HepG2 (cell line): ENCODE measurements around the gene PELI2. TPM values are rescaled to one million over a fixed set of nuclear protein-coding genes. Genes with fewer than 3 reads are reported as not detected.

Experiments
- ATAC-seq: fragments of 200-7000 bp; cut with Tn5 transposase; 3 replicates; pipeline ENCODE4 v1.9.1; 2020; ENCODE audit warnings: mild to moderate bottlenecking, moderate library complexity
- BruUV-seq: library from RNA; stranded (reverse); fragments of 400-500 nt; replicated peaks from 2 replicates; lab custom pipeline; 2021; lab: Mats Ljungman, UMichigan
- CTCF ChIA-PET: fragments of 300-600 bp; formaldehyde crosslinking; extraction: SDS; loops from one replicate; lab custom pipeline; 2021; ENCODE audit warnings: low total read pairs, inconsistent platforms, low intra/inter-chr PET ratio; lab: Yijun Ruan, JAX
- POLR2A ChIA-PET: fragments of 350-600 bp; sonication (Branson Sonifier 250); formaldehyde crosslinking; loops from one replicate; lab custom pipeline; 2020; ENCODE audit warnings: antibody characterized with exemption, inconsistent platforms; lab: Yijun Ruan, JAX
- DNase-seq: peaks from one replicate; pipeline ENCODE4 v3.0.0-alpha.2; 2015; ENCODE audit warnings: low spot score
- FAIRE-seq: peaks from 3 replicates; lab custom pipeline; 2011; peaks lifted over from hg19 to GRCh38; lab: Jason Lieb, UNC
- H2AFZ ChIP-seq: one replicate; pipeline ENCODE4 v1.6.1; 2011; ENCODE audit warnings: low read length, inconsistent platforms
- H3K27ac ChIP-seq: fragments of 300-600 bp; 3 replicates; pipeline ENCODE4 v1.8.0; 2011; ENCODE audit warnings: mixed run types, mild to moderate bottlenecking, mixed read lengths, low read length, inconsistent platforms; ENCODE audit not compliant: insufficient read depth; ENCODE audit errors: extremely low read length
- H3K27me3 ChIP-seq, 2 experiments: fragments of 200-600 bp in 1 of 2; 2 replicates in 1 of 2; 3 replicates in 1 of 2; pipeline versions ENCODE4 v1.6.0 to v1.8.0; 2011; ENCODE audit warnings: low read length in 2 of 2, mild to moderate bottlenecking in 2 of 2, moderate library complexity in 2 of 2, inconsistent platforms in 1 of 2; ENCODE audit not compliant: insufficient read depth in 2 of 2, control insufficient read depth in 1 of 2
- H3K36me3 ChIP-seq, 2 experiments: fragments of 200-600 bp in 1 of 2; replicated peaks in 1 of 2; 2 replicates in 1 of 2; 3 replicates in 1 of 2; pipeline versions ENCODE4 v1.5.1 to v1.8.0; 2011; ENCODE audit warnings: low read length in 2 of 2, inconsistent platforms in 1 of 2; ENCODE audit not compliant: insufficient read depth in 2 of 2, control insufficient read depth in 1 of 2
- H3K4me1 ChIP-seq: 2 replicates; pipeline ENCODE4 v1.5.1; 2012; ENCODE audit warnings: low read length, inconsistent platforms; ENCODE audit not compliant: insufficient read depth
- H3K4me2 ChIP-seq: 2 replicates; pipeline ENCODE4 v1.6.0; 2011; ENCODE audit warnings: low read depth, low read length, inconsistent platforms
- H3K4me3 ChIP-seq, 3 experiments: fragments of 200-600 bp in 1 of 3; sonication (generic), shearing (Covaris generic) in 1 of 3; replicated peaks in 1 of 3; 2 replicates each; pipeline ENCODE4 v1.5.1; 2011 to 2016; ENCODE audit warnings: low read length in 3 of 3, inconsistent platforms in 2 of 3, low read depth in 2 of 3, mild to moderate bottlenecking in 2 of 3, control low read depth in 1 of 3, mixed read lengths in 1 of 3; ENCODE audit not compliant: insufficient read depth in 1 of 3
- H3K79me2 ChIP-seq: one replicate; pipeline ENCODE4 v1.6.1; 2011; ENCODE audit warnings: low read length, inconsistent platforms; ENCODE audit not compliant: insufficient read depth
- H3K9ac ChIP-seq: 2 replicates; pipeline ENCODE4 v1.6.0; 2011; ENCODE audit warnings: mild to moderate bottlenecking, low read depth, low read length, inconsistent platforms; ENCODE audit not compliant: insufficient read depth
- H3K9me3 ChIP-seq: 2 replicates; pipeline ENCODE4 v1.5.1; 2012; ENCODE audit warnings: mild to moderate bottlenecking, low read length
- H4K20me1 ChIP-seq: 2 replicates; pipeline ENCODE4 v1.6.0; 2011; ENCODE audit warnings: inconsistent platforms, mild to moderate bottlenecking, low read length, moderate library complexity; ENCODE audit not compliant: insufficient read depth
- AKNA ChIP-seq: sonication (generic); formaldehyde crosslinking; IDR thresholded peaks from 2 replicates; pipeline ENCODE4 v1.4.0; 2020; ENCODE audit warnings: missing genetic modification reagents, borderline replicate concordance
- CHD2 ChIP-seq: IDR thresholded peaks from 2 replicates; pipeline ENCODE4 v1.6.1; 2011; ENCODE audit warnings: low read depth, low read length, improper control_type of control experiment
- CSRNP1 ChIP-seq: sonication (generic); formaldehyde crosslinking; IDR thresholded peaks from 2 replicates; pipeline ENCODE4 v1.8.1; 2023; ENCODE audit warnings: mild to moderate bottlenecking, missing genetic modification reagents
- DMAP1 ChIP-seq: IDR thresholded peaks from 2 replicates; pipeline ENCODE4 v1.6.1; 2016
- ELF1 ChIP-seq: sonication (generic); formaldehyde crosslinking; IDR thresholded peaks from 2 replicates; pipeline ENCODE4 v1.4.0; 2020; ENCODE audit warnings: missing genetic modification reagents
- FOXM1 ChIP-seq: sonication (generic); formaldehyde crosslinking; IDR thresholded peaks from 2 replicates; pipeline ENCODE4 v1.5.0; 2020; ENCODE audit warnings: missing genetic modification reagents
- GPN1 ChIP-seq: sonication (generic); formaldehyde crosslinking; IDR thresholded peaks from 2 replicates; pipeline ENCODE4 v1.5.1; 2020; ENCODE audit warnings: missing genetic modification reagents, borderline replicate concordance
- KAT8 ChIP-seq: IDR thresholded peaks from 2 replicates; pipeline ENCODE4 v1.6.1; 2016; ENCODE audit warnings: missing genetic modification reagents, missing compliant biosample characterization
- KLF9 ChIP-seq: IDR thresholded peaks from 2 replicates; pipeline ENCODE4 v1.6.1; 2016; ENCODE audit warnings: low read depth
- NFIB ChIP-seq: sonication (generic); formaldehyde crosslinking; IDR thresholded peaks from 2 replicates; pipeline ENCODE4 v1.9.0; 2021; ENCODE audit warnings: missing genetic modification reagents, mild to moderate bottlenecking, borderline replicate concordance
- PLRG1 ChIP-seq: fragments of 450-650 bp; conservative IDR thresholded peaks from 2 replicates; pipeline ENCODE4 v1.6.1; 2016
- PPARG ChIP-seq: conservative IDR thresholded peaks from 2 replicates; pipeline ENCODE4 v1.6.1; 2016; ENCODE audit warnings: missing biosample characterization, missing genetic modification reagents
- REL ChIP-seq: sonication (generic); formaldehyde crosslinking; conservative IDR thresholded peaks from 2 replicates; pipeline ENCODE4 v1.8.0; 2022; ENCODE audit warnings: mild to moderate bottlenecking, missing genetic modification reagents, moderate library complexity
- ZNF12 ChIP-seq: sonication (generic); formaldehyde crosslinking; IDR thresholded peaks from 2 replicates; pipeline ENCODE4 v1.5.0; 2020; ENCODE audit warnings: missing genetic modification reagents
- ZNF230 ChIP-seq: sonication (generic); formaldehyde crosslinking; IDR thresholded peaks from 2 replicates; pipeline ENCODE4 v1.4.0; 2020; ENCODE audit warnings: mild to moderate bottlenecking, missing genetic modification reagents
- ZNF362 ChIP-seq: sonication (generic); formaldehyde crosslinking; IDR thresholded peaks from 2 replicates; pipeline ENCODE4 v1.4.0; 2020; ENCODE audit warnings: missing genetic modification reagents, mild to moderate bottlenecking, borderline replicate concordance
- ZNF441 ChIP-seq: sonication (generic); formaldehyde crosslinking; IDR thresholded peaks from 2 replicates; pipeline ENCODE4 v1.7.0; 2021; ENCODE audit warnings: missing genetic modification reagents, borderline replicate concordance
- ZNF570 ChIP-seq: sonication (generic); formaldehyde crosslinking; IDR thresholded peaks from 2 replicates; pipeline ENCODE4 v1.4.0; 2020; ENCODE audit warnings: mild to moderate bottlenecking, missing genetic modification reagents, borderline replicate concordance
- ZNF841 ChIP-seq: sonication (generic); formaldehyde crosslinking; IDR thresholded peaks from 2 replicates; pipeline ENCODE4 v1.8.1; 2023; ENCODE audit warnings: missing genetic modification reagents, borderline replicate concordance
- ZSCAN22 ChIP-seq: sonication (generic); formaldehyde crosslinking; IDR thresholded peaks from 2 replicates; pipeline ENCODE4 v1.4.0; 2020; ENCODE audit warnings: mild to moderate bottlenecking, missing genetic modification reagents
- in situ Hi-C: cut with HindIII; loops from 2 replicates; pipeline ENCODE4 v1.10.0; 2017; ENCODE audit warnings: low pct_unique_long_range_greater_than_20kb; ENCODE audit not compliant: extremely low pct_ligation_motif_present
- intact Hi-C: fragments of 100-400 bp; cut with micrococcal nuclease; formaldehyde crosslinking; loops from one replicate; pipeline ENCODE4 v1.10.0; 2022; ENCODE audit not compliant: unreplicated experiment
- polyA plus RNA-seq, 8 experiments: library from polyadenylated mRNA; depleted of rRNA in 3 of 8; stranded (reverse) in 7 of 8; unstranded in 1 of 8; fragments of >200 nt; fragmentation: Illumina TruSeq in 4 of 8; extraction: Trizol in 4 of 8; gene quantifications; 2 replicates each; pipeline versions ENCODE4 v1.2.1 to v1.2.3, GENCODE V29; 2011 to 2016; ENCODE audit warnings: low read depth in 4 of 8, missing spikeins in 1 of 8, mixed read lengths in 1 of 8; ENCODE audit not compliant: insufficient read depth in 1 of 8
- total RNA-seq, 5 experiments: library from RNA; depleted of rRNA; stranded (reverse); fragments of >200 nt; fragmentation: Illumina TruSeq; extraction: Trizol; gene quantifications; 2 replicates each; pipeline ENCODE4 v1.2.3, GENCODE V29; 2016; ENCODE audit warnings: low read depth in 1 of 5

PELI2 gene
- total and polyA plus RNA-seq, 2 of the 13 experiments (the other 11 are each of a cell fraction or from before 2014, with no cell fraction given): 0.07 TPM; not detected in 1

GRCh38 chr14:56185992-56186391 is 67.8 kb downstream of the PELI2 start:
- Histone ChIP-seq H3K9ac (no peak overlapping the region), H4K20me1 (no peaks in the 10 kb centered on the region), H2AFZ (no peak overlapping the region), H3K36me3 (no peaks in the 10 kb centered on the region), H3K79me2 (no peaks in the 10 kb centered on the region), H3K4me3 (no peak overlapping the region)
- intact Hi-C loops: no loop called here
- no peak for TF ChIP-seq ZNF441
- TF ChIP-seq PPARG: no peak
- no peak for TF ChIP-seq ZNF12 (CRISPR knock-in tag)
- TF ChIP-seq GPN1: no peak
- TF ChIP-seq CHD2: no peak
- no peak for TF ChIP-seq AKNA (CRISPR knock-in tag)
- no peak for TF ChIP-seq NFIB (CRISPR knock-in tag)
- TF ChIP-seq KAT8 (CRISPR knock-in tag): no peak
- no peak for TF ChIP-seq DMAP1 (CRISPR knock-in tag)
- no peak for TF ChIP-seq ZNF841 (CRISPR knock-in tag)
- TF ChIP-seq ELF1 (CRISPR knock-in tag): no peak
- no peak for TF ChIP-seq ZNF362
- no peak for TF ChIP-seq KLF9 (CRISPR knock-in tag)
- TF ChIP-seq FOXM1 (CRISPR knock-in tag): no peak
- TF ChIP-seq ZSCAN22 (CRISPR knock-in tag): no peak
- TF ChIP-seq CSRNP1 (CRISPR knock-in tag): no peak
- TF ChIP-seq REL: no peak
- TF ChIP-seq PLRG1: no peak
- no peak for TF ChIP-seq ZNF570 (CRISPR knock-in tag)
- TF ChIP-seq ZNF230 (CRISPR knock-in tag): no peak
- TF ChIP-seq, all 625 proteins: peak for 0
- DNase-seq (no peak), FAIRE-seq (no peak), ATAC-seq (no peak)
- H3K27ac ChIP-seq: no peak overlapping the region
- CTCF ChIA-PET: no interaction called here
- POLR2A ChIA-PET: no interaction called here
- no peaks in the 10 kb centered on the region for H3K4me1 ChIP-seq
- no peaks in the 10 kb centered on the region for H3K27me3 ChIP-seq
- no TSS peak for BruUV-seq
- in situ Hi-C loops: no loop called here
- no peaks in the 10 kb centered on the region for H3K9me3 ChIP-seq
- H3K4me2 ChIP-seq: no peak overlapping the region
